Pancreas (tissue), 10 donors: ENCODE data around the gene VPS36. TPM values are rescaled to one million over a fixed set of nuclear protein-coding genes. Genes with fewer than 3 reads are reported as not detected.
"Not testable (repeated sequence)": the region's sequence is repeated elsewhere in the genome, so short reads cannot be mapped to it uniquely, and the experiment has no call there.

ENCODE experiments used
- ATAC-seq, 4 donors: fragments of 200-7000 bp; cut with Tn5 transposase; one replicate each; pipeline versions ENCODE4 v1.8.0 to v1.9.1; 2020; ENCODE audit warnings: mild to moderate bottlenecking in 4 of 4, moderate library complexity in 4 of 4
- DNase-seq, 6 donors: peaks; one replicate each; pipeline ENCODE4 v3.0.0-alpha.2; 2020
- FAIRE-seq: peaks from 2 replicates; lab custom pipeline; 2012; peaks lifted over from hg19 to GRCh38; lab: Jason Lieb, UNC
- H3K27ac ChIP-seq, 4 donors: fragments of 200-600 bp; sonication (generic); 1 replicate in 3 of 4; 2 replicates in 1 of 4; pipeline versions ENCODE4 v1.5.0 to v1.8.0; 2020
- H3K27me3 ChIP-seq, 4 donors: fragments of 200-600 bp; one replicate each; pipeline ENCODE4 v1.8.0; 2021
- H3K36me3 ChIP-seq, 3 donors: fragments of 200-600 bp; sonication (generic) in 1 of 3; one replicate each; pipeline versions ENCODE4 v1.5.0 to v1.8.0; 2020 to 2021
- H3K4me1 ChIP-seq, 3 donors: fragments of 200-600 bp; one replicate each; pipeline ENCODE4 v1.8.0; 2021
- H3K4me3 ChIP-seq, 4 donors: fragments of 200-600 bp; sonication (generic) in 2 of 4; one replicate each; pipeline versions ENCODE4 v1.5.0 to v1.8.0; 2020 to 2021
- H3K9me3 ChIP-seq, 4 donors: fragments of 200-600 bp; one replicate each; pipeline ENCODE4 v1.8.0; 2021
- WGBS, 2 donors: extraction: QIAGEN DNeasy Blood & Tissue Kit; methylation state at CpG; one replicate each; pipeline ENCODE4 v1.1.7; 2013; 5-methylcytosine and 5-hydroxymethylcytosine counted together
- intact Hi-C, 3 donors: fragments of 100-400 bp; cut with DNase I; formaldehyde crosslinking; loops; one replicate each; pipeline versions ENCODE4 v1.11.1 to v1.14.2; 2022
- polyA plus RNA-seq, 2 donors: library from polyadenylated mRNA; stranded (reverse); fragments of 200-250 nt; gene quantifications; one replicate each; pipeline ENCODE4 v1.2.3, GENCODE V29; 2013
- total RNA-seq, 6 donors: library from RNA; stranded (reverse); fragmentation: NEBNext Ultra II Directional in 4 of 6; extraction: Animal tissue kit (Norgen Biotek cat#: 25700) in 4 of 6; gene quantifications; one replicate each; pipeline versions ENCODE4 v1.2.1 to v1.2.4, GENCODE V29; 2021 to 2023
- TF ChIP-seq, protein P1 (sequence below), 4 donors: fragments of 200-600 bp; sonication (generic) in 3 of 4; IDR thresholded peaks; one replicate each; pipeline versions ENCODE4 v1.5.0 to v1.8.0; 2021; ENCODE audit warnings: antibody characterized with exemption in 4 of 4
- donor health status: healthy with polysubstance abuse.
- donor health status: DM: no; HTN: no; CAD: no; lungs with moderate emphysema.
- donor health status: DM: no; HTN: no; CAD: no.
- donor health status: control.
- donor health status: control.
- donor health status: Bipolar disorder and iron deficiency.
- donor health status: DM: yes; HTN: yes; CAD: no.
- donor health status: DM: no; HTN: no; CAD: no.
- donor health status: DM: no; HTN: no; CAD: no.
- donor health status: DM: yes; HTN: yes; CAD: no.

The VPS36 gene
- total and polyA plus RNA-seq, 8 donors: 10.5 to 23.5 (median 17.2) TPM

DNA sequence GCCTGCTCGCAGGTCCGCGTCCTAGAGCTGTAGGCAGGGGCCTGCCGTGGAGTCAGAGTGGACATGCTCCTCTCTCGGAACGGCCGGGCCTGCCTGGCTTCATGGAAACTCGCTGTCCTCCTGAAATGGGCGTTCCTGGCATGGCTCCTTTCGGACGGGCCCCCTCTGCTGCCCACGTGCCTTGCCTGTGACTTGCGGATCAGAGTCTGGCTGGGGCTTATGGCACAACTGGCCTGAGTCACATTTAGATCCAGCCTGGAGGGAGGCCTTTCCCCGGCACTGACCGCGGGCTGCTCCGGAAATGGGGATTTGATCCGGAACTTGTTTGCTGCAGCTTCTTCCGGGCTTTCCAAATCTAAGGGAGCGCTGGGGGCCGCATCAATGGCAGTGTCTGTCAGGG is 72.5 kb downstream of the VPS36 start:
- no peak for FAIRE-seq
- ATAC-seq: no peak
- Histone ChIP-seq H3K4me1 (no peaks in the 10 kb centered on the region), H3K4me3 (no peak overlapping the region), H3K9me3 (no peaks in the 10 kb centered on the region), H3K27me3 (no peaks in the 10 kb centered on the region), H3K36me3 (no peaks in the 10 kb centered on the region), H3K27ac (no peak overlapping the region)
- no peak for DNase-seq
- 92 to 98% methylated on average over 21 of the region's 21 CpGs for WGBS, 2 donors
- TF ChIP-seq, protein P1, sequence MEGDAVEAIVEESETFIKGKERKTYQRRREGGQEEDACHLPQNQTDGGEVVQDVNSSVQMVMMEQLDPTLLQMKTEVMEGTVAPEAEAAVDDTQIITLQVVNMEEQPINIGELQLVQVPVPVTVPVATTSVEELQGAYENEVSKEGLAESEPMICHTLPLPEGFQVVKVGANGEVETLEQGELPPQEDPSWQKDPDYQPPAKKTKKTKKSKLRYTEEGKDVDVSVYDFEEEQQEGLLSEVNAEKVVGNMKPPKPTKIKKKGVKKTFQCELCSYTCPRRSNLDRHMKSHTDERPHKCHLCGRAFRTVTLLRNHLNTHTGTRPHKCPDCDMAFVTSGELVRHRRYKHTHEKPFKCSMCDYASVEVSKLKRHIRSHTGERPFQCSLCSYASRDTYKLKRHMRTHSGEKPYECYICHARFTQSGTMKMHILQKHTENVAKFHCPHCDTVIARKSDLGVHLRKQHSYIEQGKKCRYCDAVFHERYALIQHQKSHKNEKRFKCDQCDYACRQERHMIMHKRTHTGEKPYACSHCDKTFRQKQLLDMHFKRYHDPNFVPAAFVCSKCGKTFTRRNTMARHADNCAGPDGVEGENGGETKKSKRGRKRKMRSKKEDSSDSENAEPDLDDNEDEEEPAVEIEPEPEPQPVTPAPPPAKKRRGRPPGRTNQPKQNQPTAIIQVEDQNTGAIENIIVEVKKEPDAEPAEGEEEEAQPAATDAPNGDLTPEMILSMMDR (IDR thresholded peaks at IDR 0.05): no peak
- intact Hi-C loops: no loop called here

DNA sequence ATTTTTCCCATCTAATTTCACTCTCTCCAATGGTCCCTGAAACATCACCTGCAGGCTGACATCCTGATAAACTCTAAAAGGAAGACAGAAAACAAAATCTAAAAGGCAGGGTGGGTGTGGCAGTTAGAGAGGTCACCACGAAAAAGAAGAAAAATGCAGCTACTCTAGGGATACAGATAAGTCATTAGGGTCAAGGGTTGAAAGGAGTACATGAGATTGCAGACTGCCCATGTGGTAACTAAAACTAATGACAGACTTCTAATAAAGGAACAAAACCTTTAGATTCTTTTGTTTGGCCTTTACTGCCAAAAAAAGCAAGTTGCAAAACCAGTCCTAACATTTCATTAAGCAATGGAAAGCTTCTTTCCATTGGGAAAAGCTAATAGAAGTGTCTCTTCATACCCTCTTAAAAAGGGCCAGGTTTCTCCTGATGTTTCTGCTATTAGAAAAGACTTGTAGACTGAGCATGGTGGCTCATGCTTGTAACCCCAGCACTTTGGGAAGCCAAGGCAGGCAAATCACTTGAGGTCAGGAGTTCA is 75.5 kb downstream of the VPS36 start:
- no peaks in the 10 kb centered on the region for H3K9me3 ChIP-seq
- FAIRE-seq (no peak), ATAC-seq (no peak), DNase-seq (no peak)
- H3K4me1 ChIP-seq: no peaks in the 10 kb centered on the region
- H3K27ac ChIP-seq: no peak overlapping the region
- TF ChIP-seq, protein P1 (IDR thresholded peaks at IDR 0.05): no peak
- no peaks in the 10 kb centered on the region for H3K27me3 ChIP-seq
- no peaks in the 10 kb centered on the region for H3K36me3 ChIP-seq
- intact Hi-C loops: no loop called here
- WGBS, 2 donors: 37 to 38% methylated on average over 1 of the region's 1 CpG
- H3K4me3 ChIP-seq: no peak overlapping the region

DNA sequence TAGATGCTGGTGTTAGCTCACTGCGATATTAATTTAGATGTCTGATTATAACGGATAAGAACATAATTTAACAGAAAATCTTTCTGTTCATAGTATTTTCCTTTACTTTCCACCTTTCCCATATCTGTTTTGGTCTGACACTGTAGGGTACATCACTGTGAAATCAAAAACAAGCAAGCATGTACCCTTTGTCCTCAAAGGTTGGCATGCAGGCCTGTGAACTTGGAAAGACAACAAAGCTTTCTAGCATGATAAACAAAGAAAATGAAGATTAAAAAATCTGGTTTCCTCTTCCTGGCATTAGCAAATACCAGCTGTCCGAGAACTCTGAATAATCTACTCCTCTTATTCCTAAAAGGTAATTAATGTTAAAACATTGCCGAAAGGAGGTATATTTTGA is 76.0 kb downstream of the VPS36 start:
- no peak overlapping the region for H3K4me3 ChIP-seq
- no peaks in the 10 kb centered on the region for H3K27me3 ChIP-seq
- H3K4me1 ChIP-seq: no peaks in the 10 kb centered on the region
- DNase-seq: no peak
- H3K27ac ChIP-seq: no peak overlapping the region
- H3K9me3 ChIP-seq: no peaks in the 10 kb centered on the region
- FAIRE-seq: no peak
- no peak for ATAC-seq
- H3K36me3 ChIP-seq: no peaks in the 10 kb centered on the region
- TF ChIP-seq, protein P1 (IDR thresholded peaks at IDR 0.05): no peak
- 79 to 82% methylated on average over 4 of the region's 4 CpGs for WGBS, 2 donors
- intact Hi-C loops: no loop called here

DNA sequence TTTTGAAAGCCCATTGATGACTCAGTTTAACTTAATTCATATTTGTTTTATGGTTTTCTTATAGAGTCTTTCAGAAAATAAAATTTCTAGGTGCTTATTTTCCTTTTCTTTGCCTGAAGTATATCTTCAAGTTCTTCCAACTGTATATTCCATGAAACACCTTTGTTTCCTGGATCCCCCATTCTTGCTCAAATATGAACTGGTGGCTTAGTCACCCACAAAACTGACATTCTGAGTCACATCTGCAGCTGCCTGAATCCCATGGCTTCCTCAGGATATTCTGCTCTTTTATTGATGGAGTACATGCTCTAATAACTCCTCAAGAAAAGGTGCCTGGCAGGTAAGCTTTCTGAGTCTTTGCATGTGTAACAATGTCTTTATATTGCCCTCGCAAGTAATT is 77.2 kb downstream of the VPS36 start:
- H3K27me3 ChIP-seq, H3K27ac ChIP-seq, intact Hi-C loops, FAIRE-seq, H3K4me1 ChIP-seq, H3K36me3 ChIP-seq, H3K9me3 ChIP-seq, ATAC-seq, H3K4me3 ChIP-seq, DNase-seq: not testable (repeated sequence)
- 88 to 90% methylated on average over 1 of the region's 1 CpG for WGBS, 2 donors

DNA sequence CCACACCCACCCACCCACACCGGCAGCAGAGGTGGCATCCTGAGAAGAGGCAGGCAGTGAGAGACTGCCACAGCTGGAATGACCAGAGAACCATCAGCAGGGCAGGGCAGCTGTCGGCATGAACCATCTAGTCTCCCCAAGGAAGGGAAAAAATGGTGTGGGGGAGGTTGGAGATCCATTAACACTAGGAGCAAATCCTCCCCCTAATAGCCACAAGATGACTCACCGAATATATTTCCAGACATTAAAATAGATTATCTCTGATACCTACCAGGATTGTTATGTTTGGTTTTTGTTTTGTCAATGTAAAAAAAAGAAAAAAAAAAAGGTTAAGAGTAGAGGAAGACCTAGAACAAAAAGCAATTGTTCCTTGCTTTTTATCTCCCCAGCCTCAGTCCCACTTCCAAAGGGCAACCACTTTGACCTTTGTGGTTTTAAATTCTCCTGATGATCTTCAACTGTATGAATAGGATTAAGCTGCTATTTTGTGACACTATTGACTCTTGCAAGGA is 78.6 kb downstream of the VPS36 start:
- no peak for ATAC-seq
- Histone ChIP-seq H3K36me3 (no peaks in the 10 kb centered on the region), H3K4me3 (no peak overlapping the region), H3K9me3 (no peaks in the 10 kb centered on the region), H3K4me1 (no peaks in the 10 kb centered on the region), H3K27ac (no peak overlapping the region), H3K27me3 (no peaks in the 10 kb centered on the region)
- TF ChIP-seq, protein P1 (IDR thresholded peaks at IDR 0.05): no peak
- no peak for DNase-seq
- FAIRE-seq: no peak
- intact Hi-C loops: no loop called here
- WGBS, 2 donors: 48 to 49% methylated on average over 3 of the region's 3 CpGs
